GM12872 (cell line): ENCODE data around the gene RNF130.

ENCODE experiments used
- CTCF ChIP-seq: IDR thresholded peaks from 3 replicates; pipeline ENCODE4 v1.5.1; 2011; ENCODE audit warnings: low read depth, mild to moderate bottlenecking, low read length, moderate library complexity; ENCODE audit not compliant: insufficient read depth

The RNF130 gene

DNA sequence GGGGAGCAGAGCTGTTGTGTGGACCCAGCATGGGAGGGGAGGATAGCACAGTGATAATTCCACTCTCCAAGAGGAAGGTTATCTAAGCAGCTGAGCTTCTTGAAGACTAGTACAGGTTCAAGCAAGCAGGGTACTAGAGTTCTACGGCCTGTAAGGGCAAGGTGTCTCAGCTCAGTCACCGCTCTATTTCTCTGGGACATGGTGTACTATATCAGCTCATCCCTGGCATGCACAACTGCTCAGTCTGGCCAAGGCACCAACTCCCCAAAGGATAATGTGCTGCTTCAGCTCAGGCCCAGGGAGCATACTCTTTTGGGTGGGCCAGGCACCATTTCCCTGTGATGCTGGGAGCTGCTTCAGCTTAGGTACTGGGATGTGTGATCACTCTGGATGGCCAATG lies 69.8 kb downstream of the RNF130 start:
- no peak for TF ChIP-seq CTCF

- TF ChIP-seq CTCF, result no peak
Observed at GRCh38 chr5:180001136-180001535, 70.4 kb downstream of the RNF130 start.

- no peak for TF ChIP-seq CTCF
Observed at GRCh38 chr5:179998485-179998884, 73.1 kb downstream of the RNF130 start.

GRCh38 chr5:179994583-179995323 lies 76.8 kb downstream of the RNF130 start:
- no peak for TF ChIP-seq CTCF

- no peak for TF ChIP-seq CTCF
Observed at GRCh38 chr5:179991106-179991505, 80.5 kb downstream of the RNF130 start.

DNA sequence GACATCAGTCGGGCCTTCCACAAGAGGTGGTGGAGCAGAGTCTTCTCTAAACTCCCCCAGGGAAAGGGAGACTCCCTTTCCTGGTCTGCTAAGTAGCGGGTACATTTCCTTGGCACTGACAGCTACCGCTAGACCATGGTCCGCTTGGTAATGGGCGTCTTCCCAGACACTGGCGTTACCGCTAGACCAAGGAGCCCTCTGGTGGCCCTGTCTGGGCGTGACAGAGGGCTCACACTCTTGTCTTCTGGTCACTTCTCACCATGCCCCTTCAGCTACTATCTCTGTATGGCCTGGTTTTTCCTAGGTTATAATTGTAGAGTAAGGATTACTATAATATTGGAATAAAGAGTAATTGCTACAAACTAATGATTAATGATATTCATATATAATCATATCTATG lies 81.0 kb downstream of the RNF130 start:
- TF ChIP-seq CTCF, result peak; percentile 19; the same call in 1 of the 3 replicates

- no peak for TF ChIP-seq CTCF
Observed at GRCh38 chr5:179986328-179986727, 85.2 kb downstream of the RNF130 start.
